Renal cortex interstitium (tissue), 11 donors: ENCODE data around the gene NLRP13. TPM values are rescaled to one million over a fixed set of nuclear protein-coding genes. Genes with fewer than 3 reads are reported as not detected.

Experiments
- DNase-seq, 11 donors: peaks; one replicate each; pipeline ENCODE4 v3.0.0-alpha.2; 2013; ENCODE audit warnings: low read depth in 9 of 11, low spot score in 4 of 11; ENCODE audit errors: extremely low read depth in 1 of 11
- polyA plus RNA-seq, 3 donors: library from polyadenylated mRNA; unstranded; fragments of 120-200 nt; gene quantifications; one replicate each; pipeline ENCODE4 v1.2.1, GENCODE V29; 2013; ENCODE audit not compliant: insufficient read length in 3 of 3

NLRP13 gene
- polyA plus RNA-seq, 3 donors: not detected

DNA sequence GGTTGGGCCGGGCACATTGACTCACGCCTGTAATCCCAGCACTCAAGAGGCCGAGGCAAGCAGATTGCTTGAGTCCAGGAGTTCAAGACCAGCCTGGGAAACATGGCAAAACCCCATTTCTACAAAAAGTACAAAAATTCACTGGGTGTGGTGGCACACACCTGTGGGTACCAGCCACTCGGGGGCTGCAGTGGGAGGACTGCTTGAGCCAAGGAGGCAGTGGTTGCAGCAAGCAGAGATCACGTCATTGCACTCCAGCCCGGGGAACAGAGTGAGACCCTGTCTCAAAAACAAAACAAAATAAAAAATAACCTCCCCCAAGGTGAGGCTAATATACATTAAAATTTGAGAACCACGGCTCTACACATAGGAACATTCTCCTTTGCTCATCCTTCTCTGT lies 24.9 kb downstream of the NLRP13 start:
- DNase-seq: no peak

- no peak for DNase-seq
These were observed 29.9 kb downstream of the NLRP13 start for GRCh38 chr19:55902080-55902751.

- DNase-seq: no peak
These were observed 30.6 kb downstream of the NLRP13 start for GRCh38 chr19:55901369-55902079.

GRCh38 chr19:55898911-55899310 lies 33.2 kb downstream of the NLRP13 start:
- no peak for DNase-seq

DNA sequence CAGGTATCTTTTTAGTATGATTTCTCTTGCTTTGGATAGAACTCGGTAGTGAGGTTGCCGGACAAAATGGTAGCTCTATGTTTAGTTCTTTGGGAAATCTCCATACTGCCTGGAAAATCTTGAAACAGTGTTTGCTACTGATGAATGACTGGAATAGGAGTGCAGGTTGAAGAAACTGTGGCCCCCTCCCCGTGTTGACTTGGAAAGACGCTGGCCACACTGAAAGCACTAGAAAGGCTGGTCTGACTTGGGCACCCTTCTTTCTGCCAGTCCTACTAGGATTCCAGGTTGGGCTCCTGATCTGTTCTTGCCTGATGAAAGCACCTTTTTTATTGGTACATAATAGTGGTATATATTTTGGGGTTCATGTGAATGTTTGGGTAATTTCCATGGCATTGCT lies 49.5 kb downstream of the NLRP13 start:
- DNase-seq: no peak

- DNase-seq: no peak
These were observed 54.9 kb downstream of the NLRP13 start for GRCh38 chr19:55877211-55877610.

DNA sequence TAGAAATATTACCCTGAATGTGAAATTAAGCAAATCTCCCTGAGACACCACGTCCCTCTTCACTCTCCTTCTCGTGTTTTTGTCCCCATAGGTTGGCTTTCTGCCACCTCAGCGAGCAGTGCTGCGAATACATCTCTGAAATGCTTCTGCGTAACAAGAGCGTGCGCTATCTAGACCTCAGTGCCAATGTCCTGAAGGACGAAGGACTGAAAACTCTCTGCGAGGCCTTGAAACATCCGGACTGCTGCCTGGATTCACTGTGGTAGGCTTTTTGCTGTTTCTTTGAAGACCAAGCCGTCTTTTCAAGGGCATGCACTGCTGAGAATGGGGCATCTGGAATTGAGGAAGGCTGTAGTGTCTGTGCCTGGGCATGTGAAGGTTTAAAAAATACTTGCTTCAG lies 61.4 kb downstream of the NLRP13 start:
- no peak for DNase-seq

DNA sequence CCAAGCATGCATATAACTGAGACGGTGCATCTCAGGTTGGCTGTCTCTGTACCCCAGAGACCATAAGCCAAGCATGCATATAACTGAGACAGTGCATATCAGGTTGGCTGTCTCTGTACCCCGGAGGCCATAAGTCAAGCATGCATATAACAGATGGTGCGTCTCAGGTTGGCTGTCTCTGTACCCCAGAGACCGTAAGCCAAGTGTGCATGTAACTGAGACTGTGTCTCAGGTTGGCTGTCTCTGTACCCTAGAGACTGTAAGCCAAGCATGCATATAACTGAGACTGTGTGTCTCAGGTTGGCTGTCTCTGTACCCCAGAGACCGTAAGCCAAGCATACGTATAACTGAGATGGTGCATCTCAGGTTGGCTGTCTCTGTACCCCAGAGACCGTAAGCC lies 65.0 kb downstream of the NLRP13 start:
- DNase-seq: no peak

GRCh38 chr19:55866521-55866920 lies 65.6 kb downstream of the NLRP13 start:
- no peak for DNase-seq

DNA sequence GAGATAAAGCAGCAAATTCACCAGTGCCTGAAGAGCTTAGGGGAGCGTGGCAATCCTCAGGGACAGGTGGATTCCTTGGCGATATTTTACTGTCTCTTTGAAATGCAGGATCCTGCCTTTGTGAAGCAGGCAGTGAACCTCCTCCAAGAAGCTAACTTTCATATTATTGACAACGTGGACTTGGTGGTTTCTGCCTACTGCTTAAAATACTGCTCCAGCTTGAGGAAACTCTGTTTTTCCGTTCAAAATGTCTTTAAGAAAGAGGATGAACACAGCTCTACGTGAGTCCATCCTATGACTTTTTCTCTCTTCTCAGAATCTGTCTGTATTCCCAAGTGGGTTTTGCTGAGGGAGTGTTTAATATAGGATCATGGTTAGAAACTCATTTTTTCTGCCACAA lies 73.2 kb downstream of the NLRP13 start:
- no peak for DNase-seq

- no peak for DNase-seq
These were observed 73.7 kb downstream of the NLRP13 start for GRCh38 chr19:55858401-55858800.

DNA sequence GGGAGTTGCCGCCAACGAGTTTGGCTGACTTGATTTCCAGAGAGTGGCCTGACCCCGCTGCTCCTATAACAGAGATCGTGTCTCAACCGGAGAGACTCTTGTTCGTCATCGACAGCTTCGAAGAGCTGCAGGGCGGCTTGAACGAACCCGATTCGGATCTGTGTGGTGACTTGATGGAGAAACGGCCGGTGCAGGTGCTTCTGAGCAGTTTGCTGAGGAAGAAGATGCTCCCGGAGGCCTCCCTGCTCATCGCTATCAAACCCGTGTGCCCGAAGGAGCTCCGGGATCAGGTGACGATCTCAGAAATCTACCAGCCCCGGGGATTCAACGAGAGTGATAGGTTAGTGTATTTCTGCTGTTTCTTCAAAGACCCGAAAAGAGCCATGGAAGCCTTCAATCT lies 74.2 kb downstream of the NLRP13 start:
- no peak for DNase-seq

GRCh38 chr19:55857149-55857548 lies 75.0 kb downstream of the NLRP13 start:
- DNase-seq: no peak

DNA sequence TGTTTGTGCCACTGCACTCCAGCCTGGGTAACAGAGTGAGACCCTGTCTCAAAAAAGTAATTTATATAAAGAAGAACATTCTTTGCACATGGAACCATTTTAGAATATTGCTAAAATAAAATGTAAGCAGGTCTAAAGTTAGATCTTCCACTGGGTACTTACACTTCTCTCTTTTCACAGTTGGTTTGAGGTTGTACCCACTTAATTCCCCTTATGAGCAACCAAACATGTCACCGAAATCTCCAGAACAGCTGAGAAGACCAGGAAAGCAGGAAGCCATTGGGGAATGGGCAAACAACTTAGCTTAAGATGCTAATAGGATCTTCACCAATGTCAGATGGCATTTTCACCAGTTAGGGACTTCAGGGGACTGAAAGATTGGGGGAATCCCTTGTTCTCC lies 77.0 kb downstream of the NLRP13 start:
- DNase-seq: no peak

Other genes starting within 250 kb of the NLRP13 start
- gene NLRP9, start 193.9 kb downstream of the NLRP13 start, polyA plus RNA-seq: not detected
- under 1 TPM in 1 of 3 donors, not detected in 2; 0.20 TPM for gene RFPL4A, start 173.2 kb downstream of the NLRP13 start, polyA plus RNA-seq
- under 1 TPM in 1 of 3 donors, not detected in 2; 0.22 TPM for gene RFPL4AL1, start 163.2 kb downstream of the NLRP13 start, polyA plus RNA-seq
- under 1 TPM; 0.14 to 0.20 (median 0.17) TPM for gene NLRP11, start 100.3 kb downstream of the NLRP13 start, polyA plus RNA-seq
- not detected for gene NLRP4, start 95.8 kb downstream of the NLRP13 start, polyA plus RNA-seq
- gene NLRP8, start 15.5 kb upstream of the NLRP13 start, polyA plus RNA-seq: not detected
- not detected for gene NLRP5, start 54.4 kb upstream of the NLRP13 start, polyA plus RNA-seq
- gene ZNF787, start 189.0 kb upstream of the NLRP13 start, polyA plus RNA-seq: 10 to 100 TPM; 10.7 to 24.0 (median 22.4) TPM
- 10 to 100 TPM; 21.3 to 41.4 (median 36.1) TPM for gene ZNF444, start 209.0 kb upstream of the NLRP13 start, polyA plus RNA-seq
- gene GALP, start 243.7 kb upstream of the NLRP13 start, polyA plus RNA-seq: not detected